TTC549 (cell line): ENCODE measurements around the gene PLCG2.
"Not testable (repeated sequence)": the region's sequence is repeated elsewhere in the genome, so short reads cannot be mapped to it uniquely, and the experiment has no call there.

Source experiments
- FAIRE-seq: peaks from 2 replicates; lab custom pipeline; 2012; peaks lifted over from hg19 to GRCh38; lab: Jason Lieb, UNC

The PLCG2 gene

GRCh38 chr16:81778861-81779535 is at the start of gene PLCG2:
Gene PLCG2, plus strand, starts transcription at chr16:81779291. Its CDS starts 6,699 bp downstream, at chr16:81785990.
- no peak for FAIRE-seq

GRCh38 chr16:81729451-81729850 is 49.6 kb upstream of the PLCG2 start:
- no peak for FAIRE-seq

- no peak for FAIRE-seq
Measured at GRCh38 chr16:81730090-81731051, 48.7 kb upstream of the PLCG2 start.

DNA sequence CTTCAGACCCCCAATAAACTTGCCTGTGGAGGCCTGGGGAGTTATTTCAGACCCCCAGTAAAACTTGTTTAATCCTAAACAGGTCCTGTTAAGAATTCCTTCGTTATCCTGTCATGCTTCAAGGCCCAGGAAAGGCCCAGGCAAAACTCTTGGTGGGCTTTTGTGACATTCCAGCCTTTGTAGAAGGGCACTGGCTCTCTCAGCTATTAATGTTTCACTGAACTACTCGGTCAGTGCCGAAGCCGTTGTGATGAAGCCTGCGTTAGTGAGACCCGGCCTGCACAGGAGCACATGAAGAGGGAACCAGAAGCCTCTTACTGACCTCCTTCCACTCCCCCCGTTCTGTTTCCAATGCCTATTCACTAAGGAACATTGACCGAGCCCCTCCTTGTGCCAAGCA is 47.4 kb upstream of the PLCG2 start:
- FAIRE-seq = no peak

DNA sequence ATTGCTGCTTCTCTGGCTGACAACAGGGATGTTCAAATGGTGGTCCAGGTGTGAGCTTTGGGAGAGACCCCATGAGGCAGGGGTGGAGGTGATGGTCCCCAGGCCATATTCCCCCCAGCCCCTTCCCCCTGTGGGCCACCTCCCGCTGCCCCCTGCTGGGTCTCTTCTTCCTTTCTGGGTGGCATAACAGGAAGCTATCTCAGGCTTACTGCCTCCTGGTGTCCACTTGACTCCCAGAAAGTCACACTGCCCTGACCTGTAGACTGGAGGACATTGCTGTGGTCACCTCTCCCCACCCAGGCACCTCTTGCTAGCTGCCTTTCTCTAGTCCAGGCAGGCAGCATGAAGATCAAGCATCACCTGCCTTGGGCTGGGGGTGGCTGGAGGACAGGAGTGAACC is 46.4 kb upstream of the PLCG2 start:
- no peak for FAIRE-seq

- FAIRE-seq = no peak
Measured at GRCh38 chr16:81733295-81733694, 45.8 kb upstream of the PLCG2 start.

- FAIRE-seq = no peak
Measured at GRCh38 chr16:81734632-81735434, 44.3 kb upstream of the PLCG2 start.

DNA sequence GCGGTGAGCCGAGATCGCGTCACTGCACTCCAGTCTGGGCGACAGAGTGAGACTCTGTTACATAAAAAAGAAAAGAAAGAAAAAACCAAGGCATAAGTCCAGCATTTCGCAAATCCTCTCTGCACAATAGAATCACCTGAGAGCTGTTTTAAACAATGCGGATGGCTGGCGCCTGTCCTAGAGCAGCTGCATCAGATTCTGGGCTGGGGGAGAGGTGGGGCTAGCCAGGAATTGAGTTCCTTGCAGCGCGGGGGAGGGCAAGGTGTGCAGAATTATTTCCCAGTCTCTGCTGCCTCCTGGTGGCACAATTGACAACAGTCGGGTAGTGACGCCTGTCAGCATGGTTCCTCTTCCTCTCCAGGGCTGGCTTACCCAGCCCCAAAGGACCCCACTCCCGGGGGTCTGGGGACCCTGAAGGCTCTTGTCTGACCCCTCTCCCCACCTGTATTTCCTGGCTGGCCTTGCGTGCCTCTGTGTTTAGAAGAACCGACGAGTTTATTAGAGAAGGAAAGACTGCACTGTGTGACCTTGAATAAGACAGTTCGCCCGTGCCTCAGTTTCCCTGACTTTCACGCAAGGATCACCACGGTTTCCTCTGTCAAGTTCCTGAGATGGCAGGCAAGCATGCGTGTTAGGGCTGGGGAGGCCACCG is 41.1 kb upstream of the PLCG2 start:
- FAIRE-seq = no peak

DNA sequence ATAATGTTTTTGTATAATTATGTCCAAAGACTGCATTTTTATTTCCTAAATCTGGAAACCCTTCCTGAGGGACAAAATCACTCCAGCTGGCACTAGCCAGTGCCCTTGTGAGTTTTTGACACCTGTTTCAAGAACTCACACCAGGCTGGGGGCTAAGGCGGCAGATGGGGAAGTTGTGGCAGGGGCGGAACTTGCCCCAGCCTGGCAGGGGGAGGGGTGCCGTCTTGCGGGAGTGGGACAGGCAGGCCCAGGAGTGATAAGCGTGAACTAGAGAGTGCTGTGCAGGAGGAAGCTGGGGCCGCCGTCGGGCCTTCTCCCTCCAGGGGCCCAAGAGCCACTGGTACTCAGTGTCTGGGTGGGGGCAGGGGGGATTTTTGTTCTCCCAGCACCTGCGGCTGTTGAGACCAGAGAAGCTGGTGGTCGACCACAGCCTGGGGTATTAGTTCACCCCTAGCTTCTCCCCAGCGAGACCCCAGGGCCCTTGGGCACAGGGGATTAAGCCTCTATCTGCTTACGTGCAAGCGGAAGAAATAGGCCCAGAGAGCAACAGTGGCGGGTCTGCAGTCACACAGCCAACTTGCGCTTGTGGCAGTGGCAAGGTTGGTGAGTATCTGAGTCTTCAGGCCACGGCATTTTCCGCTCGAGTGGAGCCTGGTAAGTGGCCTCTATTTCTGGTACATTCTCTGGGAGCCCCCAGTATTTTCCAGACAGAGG is 40.2 kb upstream of the PLCG2 start:
- FAIRE-seq = no peak

DNA sequence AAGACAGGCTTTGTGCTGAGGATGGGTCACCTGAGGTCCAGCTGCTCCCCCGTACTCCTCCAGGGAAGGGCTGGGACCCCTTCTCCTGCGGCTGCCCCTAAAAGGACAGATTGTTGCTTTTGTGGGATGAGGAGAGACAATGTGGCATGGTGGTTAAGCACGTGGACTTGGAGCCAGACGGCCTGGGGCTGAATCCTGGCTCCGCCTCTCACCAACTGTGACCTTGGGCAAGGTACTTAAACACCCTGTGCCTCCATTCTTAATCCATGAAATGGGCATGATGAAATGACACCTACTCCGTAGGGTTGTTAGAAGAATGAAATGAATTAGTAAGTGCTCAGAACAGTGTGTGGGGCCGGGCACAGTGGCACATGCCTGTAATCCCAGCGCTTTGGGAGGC is 39.6 kb upstream of the PLCG2 start:
- FAIRE-seq = no peak

DNA sequence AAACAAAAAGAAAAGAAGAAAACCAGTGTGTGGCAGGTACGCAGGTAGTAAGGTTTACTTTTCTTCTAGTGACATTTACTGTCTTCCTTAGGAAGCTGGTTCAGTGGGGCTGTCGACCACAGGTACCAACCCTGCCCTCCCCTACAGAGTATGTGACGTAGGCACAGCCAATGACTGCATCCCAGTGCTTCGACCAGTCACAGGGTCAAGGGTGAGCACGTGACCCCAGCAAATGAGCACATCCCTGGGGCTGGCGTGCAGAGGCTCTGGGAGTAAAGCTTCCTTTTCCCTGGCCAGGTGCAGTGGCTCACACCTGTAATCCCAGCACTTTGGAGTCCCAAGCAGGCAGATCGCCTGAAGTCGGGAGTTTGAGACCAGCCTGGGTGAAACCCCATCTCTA is 38.9 kb upstream of the PLCG2 start:
- FAIRE-seq = no peak

GRCh38 chr16:81741430-81741770 is 37.7 kb upstream of the PLCG2 start:
- not testable (repeated sequence) for FAIRE-seq

DNA sequence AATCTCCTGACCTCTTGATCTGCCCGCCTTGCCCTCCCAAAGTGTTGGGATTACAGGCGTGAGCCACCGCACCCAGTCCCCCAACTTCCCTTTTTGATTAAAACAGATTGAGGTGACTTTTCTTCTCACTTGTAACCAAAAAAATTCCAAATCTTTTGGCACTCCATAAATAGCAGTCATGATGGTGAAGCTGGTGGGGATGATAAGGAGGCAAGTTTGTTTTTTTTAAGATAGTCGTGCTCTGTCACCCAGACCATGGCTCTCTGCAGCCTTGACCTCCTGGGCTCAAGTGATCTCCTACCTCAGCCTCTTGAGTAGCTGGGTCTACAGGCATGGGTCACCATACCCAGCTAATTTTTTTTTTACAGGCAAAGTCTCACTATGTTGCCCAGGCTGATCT is 34.7 kb upstream of the PLCG2 start:
- FAIRE-seq = no peak

GRCh38 chr16:81744911-81745310 is 34.2 kb upstream of the PLCG2 start:
- no peak for FAIRE-seq

- FAIRE-seq = no peak
Measured at GRCh38 chr16:81745704-81746558, 33.2 kb upstream of the PLCG2 start.

DNA sequence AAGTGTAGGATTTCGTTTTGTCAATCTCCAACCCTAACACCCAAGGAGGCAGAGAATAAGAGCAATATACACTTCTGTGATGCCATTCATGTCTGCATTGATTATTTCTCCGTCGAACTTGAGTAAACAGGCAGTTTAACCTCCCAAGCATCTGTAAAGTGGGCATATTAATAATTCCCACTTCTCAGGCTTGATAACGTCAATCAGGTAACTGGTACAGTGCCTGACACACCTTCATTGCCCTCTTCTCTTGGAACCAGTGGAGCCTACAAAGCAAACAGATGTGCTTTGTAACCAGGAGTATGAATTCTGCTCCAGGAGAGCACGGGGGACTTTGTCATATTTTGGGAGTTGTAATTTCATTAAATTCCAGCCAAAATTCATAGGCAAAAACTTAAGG is 32.5 kb upstream of the PLCG2 start:
- no peak for FAIRE-seq

DNA sequence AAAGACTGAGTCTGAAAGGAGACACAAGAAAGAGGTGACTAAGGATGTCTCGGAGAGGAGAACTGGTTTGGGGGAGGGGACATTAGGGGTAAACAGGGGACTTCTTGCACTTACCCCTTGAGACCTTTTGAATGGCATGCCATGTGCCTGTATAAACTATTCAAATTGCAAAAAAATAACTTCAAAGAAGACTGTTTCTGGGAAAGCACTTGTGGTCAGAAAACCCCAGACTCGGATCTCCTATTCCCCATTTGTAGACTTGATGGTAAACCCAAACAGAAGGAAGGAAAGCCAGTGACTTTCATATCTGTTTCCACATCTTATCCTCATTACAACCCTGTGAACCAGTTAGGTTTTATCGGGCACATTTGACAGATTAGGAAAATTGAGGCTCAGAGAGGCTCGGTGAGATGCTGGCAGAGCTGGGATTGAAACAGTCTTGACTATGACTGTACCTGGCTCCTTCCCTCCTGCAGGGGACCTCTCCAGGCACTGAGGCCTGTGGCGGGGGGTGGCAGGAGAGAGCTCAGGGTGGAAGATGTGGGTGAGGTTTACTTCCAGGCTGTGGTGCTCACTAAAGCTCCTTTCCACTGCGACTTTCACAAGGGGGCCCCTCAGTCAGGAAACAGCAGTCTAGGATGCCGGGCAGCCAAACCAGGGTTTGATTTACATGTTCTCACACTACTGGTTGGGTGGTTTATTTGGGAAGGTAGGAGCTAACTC is 30.5 kb upstream of the PLCG2 start:
- FAIRE-seq = no peak

DNA sequence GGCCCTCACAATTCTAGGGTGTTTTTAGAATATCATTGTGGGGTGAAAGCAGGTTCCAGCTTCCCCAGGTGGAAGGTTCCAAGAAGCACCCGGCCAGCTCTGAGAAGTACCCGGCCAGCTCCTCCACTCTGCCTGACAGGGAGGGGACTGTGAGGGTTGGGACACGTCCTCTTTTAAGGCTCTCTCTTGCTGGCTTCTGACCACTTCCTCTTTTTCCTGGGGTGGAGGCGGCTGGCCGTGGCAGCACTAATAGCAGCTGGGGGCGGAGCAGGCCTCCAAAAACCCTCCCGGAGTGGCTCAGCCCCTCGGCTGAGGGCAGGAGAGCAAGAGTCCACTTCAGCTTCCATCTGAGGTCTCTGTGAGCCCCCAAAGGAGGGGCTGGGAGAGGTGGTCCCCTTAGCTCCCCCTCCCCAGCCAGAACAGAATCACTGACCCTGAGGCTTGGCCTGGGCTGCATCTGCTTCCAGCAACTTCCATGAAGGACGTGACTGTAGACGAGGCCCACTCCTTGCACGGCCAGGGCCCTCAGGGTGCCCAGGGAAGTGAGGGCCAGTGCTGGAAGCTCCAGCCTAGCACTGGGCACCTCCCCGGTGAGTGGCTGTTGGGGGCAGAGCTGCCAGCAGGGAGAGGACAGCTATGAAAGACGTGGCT is 26.7 kb upstream of the PLCG2 start:
- no peak for FAIRE-seq

GRCh38 chr16:81752876-81753227 is 26.2 kb upstream of the PLCG2 start:
- FAIRE-seq = no peak

GRCh38 chr16:81754858-81755257 is 24.2 kb upstream of the PLCG2 start:
- FAIRE-seq = no peak
